Measurements from ENCODE around the gene MAMLD1. TPM values are rescaled to one million over a fixed set of nuclear protein-coding genes. Genes with fewer than 3 reads are reported as not detected.
"Not testable (repeated sequence)": the region's sequence is repeated elsewhere in the genome, so short reads cannot be mapped to it uniquely, and the experiment has no call there.

Gene MAMLD1
- total and polyA plus RNA-seq, 12 donors, result 1.2 to 4.2 (median 2.3) TPM

GRCh38 chrX:150338615-150339014, 24.5 kb upstream of the MAMLD1 start:
- WGBS, 2 donors, result 80 to 81% methylated on average over 8 of the region's 8 CpGs
- ATAC-seq, result no peak
- intact Hi-C loops (cut with DNase I), result loop anchor here in 1 of 10 donors (5.0 kb wide), 1 partner anchor 71 kb away; no protein-coding TSS in a partner anchor

GRCh38 chrX:150339736-150340135, 23.4 kb upstream of the MAMLD1 start:
- intact Hi-C loops (cut with DNase I), result loop anchor here in 1 of 10 donors (5.0 kb wide), 1 partner anchor 72 kb away; no protein-coding TSS in a partner anchor
- TF ChIP-seq CTCF (IDR thresholded peaks at IDR 0.05), result no peak
- no peak for DNase-seq
- H3K9me3 ChIP-seq, result no peaks in the 10 kb centered on the region
- H3K4me1 ChIP-seq, result peaks cover 0 to under 1% (median 0%) of the 10 kb centered on the region in 9 donors
- no peak overlapping the region for H3K4me3 ChIP-seq
- no peak overlapping the region for H3K27ac ChIP-seq
- H3K36me3 ChIP-seq, result no peaks in the 10 kb centered on the region
- ATAC-seq, result no peak
- no peaks in the 10 kb centered on the region for H3K27me3 ChIP-seq
- 94 to 100% methylated on average over 3 of the region's 3 CpGs for WGBS, 2 donors

More at GRCh38 chrX:150338615-150339014, 24.5 kb upstream of the MAMLD1 start:
- H3K27me3 ChIP-seq, result no peaks in the 10 kb centered on the region
- peaks cover 0 to 5% (median 0%) of the 10 kb centered on the region in 9 donors for H3K4me1 ChIP-seq
- no peaks in the 10 kb centered on the region for H3K9me3 ChIP-seq
- H3K4me3 ChIP-seq, result no peak overlapping the region
- H3K27ac ChIP-seq, result no peak overlapping the region
- DNase-seq, result no peak
- no peak for TF ChIP-seq CTCF (IDR thresholded peaks at IDR 0.05)
- no peaks in the 10 kb centered on the region for H3K36me3 ChIP-seq

GRCh38 chrX:150340326-150340725, 22.8 kb upstream of the MAMLD1 start:
- H3K4me1 ChIP-seq; H3K9me3 ChIP-seq; DNase-seq; H3K27ac ChIP-seq; intact Hi-C loops (cut with DNase I); H3K4me3 ChIP-seq; H3K27me3 ChIP-seq; ATAC-seq; H3K36me3 ChIP-seq: not testable (repeated sequence)
- WGBS, 2 donors, result 83 to 88% methylated on average over 2 to 3 of the region's 3 CpGs

GRCh38 chrX:150347471-150347870, 15.6 kb upstream of the MAMLD1 start:
- Histone ChIP-seq H3K4me1 (no peaks in the 10 kb centered on the region), H3K27me3 (peaks cover 0 to 17% (median 0%) of the 10 kb centered on the region in 7 donors), H3K9me3 (no peaks in the 10 kb centered on the region), H3K36me3 (no peaks in the 10 kb centered on the region), H3K27ac (no peak overlapping the region), H3K4me3 (no peak overlapping the region)
- 88 to 91% methylated on average over 2 of the region's 2 CpGs for WGBS, 2 donors
- no peak for DNase-seq
- no peak for TF ChIP-seq CTCF (IDR thresholded peaks at IDR 0.05)
- intact Hi-C loops (cut with DNase I), result no loop called here
- no peak for ATAC-seq

- Histone ChIP-seq H3K9me3 (no peaks in the 10 kb centered on the region), H3K4me3 (no peak overlapping the region), H3K36me3 (no peaks in the 10 kb centered on the region), H3K27ac (no peak overlapping the region), H3K27me3 (peaks cover 0 to 17% (median 0%) of the 10 kb centered on the region in 7 donors), H3K4me1 (no peaks in the 10 kb centered on the region)
- 57 to 59% methylated on average over 2 to 4 of the region's 4 CpGs for WGBS, 2 donors
- intact Hi-C loops (cut with DNase I), result no loop called here
- ATAC-seq (no peak), DNase-seq (no peak)
- no peak for TF ChIP-seq CTCF (IDR thresholded peaks at IDR 0.05)
Measured at GRCh38 chrX:150348365-150348764, 14.8 kb upstream of the MAMLD1 start.

Measured in heart right ventricle (tissue), 16 donors.